MCF 10A (cell line): Measurements from ENCODE around the gene HRNR. TPM values are rescaled to one million over a fixed set of nuclear protein-coding genes. Genes with fewer than 3 reads are reported as not detected.

ENCODE experiments used
- BruUV-seq: library from RNA; stranded (reverse); fragments of 400-500 nt; replicated peaks from 2 replicates; lab custom pipeline; 2021; lab: Mats Ljungman, UMichigan
- CTCF ChIA-PET: fragments of 300-600 bp; sonication (Branson Sonifier 250); formaldehyde crosslinking; extraction: SDS; loops from one replicate; lab custom pipeline; 2021; ENCODE audit warnings: antibody characterized with exemption, inconsistent platforms; lab: Yijun Ruan, JAX
- POLR2A ChIA-PET: fragments of 300-600, 350-650 bp; sonication (Branson Sonifier 250); formaldehyde crosslinking; extraction: SDS; loops from one replicate; lab custom pipeline; 2020; ENCODE audit warnings: antibody characterized with exemption, inconsistent platforms; lab: Yijun Ruan, JAX
- DNase-seq: peaks from one replicate; pipeline ENCODE4 v3.0.0-alpha.2; 2018; ENCODE audit not compliant: unreplicated experiment
- H3K27ac Mint-ChIP-seq: one replicate; pipeline ENCODE4 v1.8.0; 2022; ENCODE audit warnings: mild to moderate bottlenecking, low read depth, mixed read lengths; ENCODE audit not compliant: unreplicated experiment
- H3K27me3 Mint-ChIP-seq: one replicate; pipeline ENCODE4 v1.8.0; 2022; ENCODE audit warnings: mixed read lengths; ENCODE audit not compliant: insufficient read depth, unreplicated experiment
- H3K36me3 Mint-ChIP-seq: one replicate; pipeline ENCODE4 v1.8.0; 2022; ENCODE audit warnings: mild to moderate bottlenecking, moderate library complexity, mixed read lengths; ENCODE audit not compliant: insufficient read depth, unreplicated experiment
- H3K4me1 Mint-ChIP-seq: one replicate; pipeline ENCODE4 v1.8.0; 2022; ENCODE audit warnings: mixed read lengths; ENCODE audit not compliant: insufficient read depth, unreplicated experiment
- H3K4me3 Mint-ChIP-seq: one replicate; pipeline ENCODE4 v1.8.0; 2022; ENCODE audit warnings: mild to moderate bottlenecking, moderate library complexity, mixed read lengths; ENCODE audit not compliant: unreplicated experiment
- H3K9me3 Mint-ChIP-seq: one replicate; pipeline ENCODE4 v1.8.0; 2022; ENCODE audit warnings: mixed read lengths; ENCODE audit not compliant: unreplicated experiment
- intact Hi-C: fragments of 100-400 bp; cut with micrococcal nuclease; formaldehyde crosslinking; loops from 2 replicates; pipeline ENCODE4 v1.14.1; 2022
- total RNA-seq: library from RNA; stranded (reverse); gene quantifications from 2 replicates; pipeline ENCODE4 v1.2.3, GENCODE V29; 2022
- TF ChIP-seq, protein P1 (sequence below): fragments of 200-600 bp; IDR thresholded peaks from one replicate; pipeline ENCODE4 v1.8.0; 2022; ENCODE audit warnings: antibody characterized with exemption, mild to moderate bottlenecking; ENCODE audit not compliant: unreplicated experiment

The HRNR gene
- total RNA-seq, 1 experiment from 2014 or later: not detected

DNA sequence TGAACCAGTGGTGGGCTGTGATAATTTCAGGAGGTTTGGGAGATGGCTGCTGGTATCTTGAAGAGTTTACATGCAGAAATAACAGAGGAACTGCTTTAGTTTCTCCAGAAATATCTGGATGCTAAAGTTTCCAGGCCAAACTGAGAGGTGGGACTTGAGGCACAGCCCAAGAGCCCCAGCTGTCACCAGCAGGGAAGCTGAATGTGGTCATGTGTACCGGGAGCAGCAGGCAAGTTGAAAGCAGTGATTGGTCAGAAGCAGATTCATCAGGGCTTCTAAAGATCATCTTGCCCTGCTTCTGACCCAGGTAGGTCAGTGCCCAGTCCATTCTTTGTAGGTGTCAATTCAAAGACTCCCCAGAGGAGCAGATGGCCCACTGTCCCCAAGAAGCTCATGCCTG lies 57.0 kb downstream of the HRNR start:
- BruUV-seq: no TSS peak
- intact Hi-C loops: no loop called here
- H3K27me3 Mint-ChIP-seq: no peaks in the 10 kb centered on the region
- H3K9me3 Mint-ChIP-seq: no peaks in the 10 kb centered on the region
- POLR2A ChIA-PET: interaction anchor here (0.7 to 16.3 kb wide), 16 partner anchors 13 to 291 kb away, joined by 3 to 503 read pairs (median 10); partner anchors contain the start of genes S100A10 and S100A11
- peaks cover 79% of the 10 kb centered on the region for H3K4me1 Mint-ChIP-seq
- TF ChIP-seq, protein P1, sequence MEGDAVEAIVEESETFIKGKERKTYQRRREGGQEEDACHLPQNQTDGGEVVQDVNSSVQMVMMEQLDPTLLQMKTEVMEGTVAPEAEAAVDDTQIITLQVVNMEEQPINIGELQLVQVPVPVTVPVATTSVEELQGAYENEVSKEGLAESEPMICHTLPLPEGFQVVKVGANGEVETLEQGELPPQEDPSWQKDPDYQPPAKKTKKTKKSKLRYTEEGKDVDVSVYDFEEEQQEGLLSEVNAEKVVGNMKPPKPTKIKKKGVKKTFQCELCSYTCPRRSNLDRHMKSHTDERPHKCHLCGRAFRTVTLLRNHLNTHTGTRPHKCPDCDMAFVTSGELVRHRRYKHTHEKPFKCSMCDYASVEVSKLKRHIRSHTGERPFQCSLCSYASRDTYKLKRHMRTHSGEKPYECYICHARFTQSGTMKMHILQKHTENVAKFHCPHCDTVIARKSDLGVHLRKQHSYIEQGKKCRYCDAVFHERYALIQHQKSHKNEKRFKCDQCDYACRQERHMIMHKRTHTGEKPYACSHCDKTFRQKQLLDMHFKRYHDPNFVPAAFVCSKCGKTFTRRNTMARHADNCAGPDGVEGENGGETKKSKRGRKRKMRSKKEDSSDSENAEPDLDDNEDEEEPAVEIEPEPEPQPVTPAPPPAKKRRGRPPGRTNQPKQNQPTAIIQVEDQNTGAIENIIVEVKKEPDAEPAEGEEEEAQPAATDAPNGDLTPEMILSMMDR: no peak
- H3K4me3 Mint-ChIP-seq: peak overlapping the region; percentile 49
- H3K36me3 Mint-ChIP-seq: peaks cover 13% of the 10 kb centered on the region
- H3K27ac Mint-ChIP-seq: peak overlapping the region; percentile 99
- no peak for DNase-seq
- CTCF ChIA-PET: interaction anchor here (0.6 to 17.5 kb wide), 6 partner anchors 10 to 349 kb away, joined by 3 to 351 read pairs (median 22); no protein-coding TSS in a partner anchor

DNA sequence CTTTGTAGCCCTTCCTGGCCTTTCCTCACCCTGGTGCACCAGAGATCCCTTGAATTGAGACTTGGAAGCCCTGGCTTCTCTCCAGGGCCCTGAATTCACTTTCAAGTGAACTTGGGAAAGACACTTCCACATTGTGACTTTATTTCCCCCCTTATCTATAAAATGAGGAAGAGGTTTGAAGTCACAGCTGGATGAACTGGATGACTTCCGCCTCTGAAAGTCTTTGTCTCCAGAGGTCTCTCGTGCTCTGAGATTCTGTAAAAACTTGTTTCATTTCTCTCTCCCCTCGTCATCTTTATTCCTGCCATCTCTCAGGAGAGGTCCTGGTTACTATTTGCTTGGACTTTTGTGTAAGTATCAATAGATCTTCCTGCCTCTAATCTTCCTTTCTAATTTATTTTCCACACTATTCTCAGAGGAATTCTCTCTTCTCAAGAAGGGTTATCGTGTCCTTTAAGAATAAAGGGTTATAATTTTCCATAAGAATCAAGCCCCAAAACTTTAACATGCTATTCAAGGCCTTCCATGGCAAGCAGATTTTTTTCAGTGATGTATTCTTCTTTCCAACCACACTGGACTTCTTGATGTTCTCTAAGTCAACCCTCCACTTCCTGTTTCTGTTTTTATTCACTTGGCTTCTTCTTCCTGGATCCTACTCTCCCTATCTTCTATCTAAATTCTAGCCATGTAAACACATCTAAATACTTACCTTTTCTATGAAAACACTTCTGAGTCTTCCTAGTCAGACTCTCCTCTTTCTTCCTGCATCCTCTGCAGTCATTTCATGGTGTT lies 58.5 kb downstream of the HRNR start:
- CTCF ChIA-PET: interaction anchor here (0.8 to 17.5 kb wide), 10 partner anchors 12 to 293 kb away, joined by 3 to 351 read pairs (median 4); no protein-coding TSS in a partner anchor
- DNase-seq: no peak
- POLR2A ChIA-PET: interaction anchor here (0.7 to 16.3 kb wide), 8 partner anchors 15 to 1385 kb away, joined by 3 to 503 read pairs (median 6); partner anchors contain the start of gene S100A11
- Mint-ChIP-seq H3K27ac (peak overlapping the region; percentile 99), H3K4me3 (no peak overlapping the region), H3K4me1 (peaks cover 79% of the 10 kb centered on the region), H3K27me3 (no peaks in the 10 kb centered on the region), H3K36me3 (peaks cover 13% of the 10 kb centered on the region), H3K9me3 (no peaks in the 10 kb centered on the region)
- TF ChIP-seq, protein P1: no peak
- no TSS peak for BruUV-seq
- intact Hi-C loops: no loop called here

DNA sequence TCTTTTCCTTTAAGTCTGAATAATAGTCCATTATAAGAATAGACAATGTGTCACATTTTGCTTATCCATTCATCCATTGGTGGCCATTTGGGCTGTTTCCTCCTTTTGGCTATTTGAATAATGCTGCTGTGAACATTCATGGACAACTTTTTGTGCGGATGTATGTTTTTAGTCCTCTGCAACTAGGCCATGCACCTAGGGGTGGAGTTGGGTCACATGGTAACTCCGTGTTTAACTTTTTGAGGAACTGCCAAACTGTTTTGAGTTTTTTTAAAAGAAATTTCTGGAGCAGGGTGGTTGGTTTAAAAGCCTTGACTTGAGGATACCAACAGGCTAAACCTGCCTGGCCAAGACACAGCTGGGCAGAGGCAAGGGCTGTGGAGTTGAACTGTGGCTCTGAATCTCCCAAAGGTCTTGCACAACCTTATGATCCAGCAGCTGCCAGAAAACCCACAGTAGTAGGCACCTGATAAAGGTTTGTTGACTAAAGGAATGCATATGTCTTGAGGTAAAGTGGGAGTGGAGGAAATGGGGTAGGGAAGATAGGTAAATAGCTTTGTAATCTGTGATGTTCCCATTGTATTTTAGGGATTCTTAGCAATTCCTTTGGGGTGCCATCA lies 59.4 kb downstream of the HRNR start:
- ChIA-PET POLR2A (interaction anchor here (0.7 to 16.3 kb wide), 8 partner anchors 16 to 129 kb away, joined by 3 to 503 read pairs (median 6); partner anchors contain the start of gene S100A11), CTCF (interaction anchor here (0.6 to 17.5 kb wide), 10 partner anchors 13 to 294 kb away, joined by 3 to 351 read pairs (median 4); no protein-coding TSS in a partner anchor)
- H3K36me3 Mint-ChIP-seq: peaks cover 13% of the 10 kb centered on the region
- peak overlapping the region; percentile 99 for H3K27ac Mint-ChIP-seq
- no peaks in the 10 kb centered on the region for H3K9me3 Mint-ChIP-seq
- intact Hi-C loops: no loop called here
- peak; percentile 72 for DNase-seq
- peaks cover 74% of the 10 kb centered on the region for H3K4me1 Mint-ChIP-seq
- TF ChIP-seq, protein P1: no peak
- H3K4me3 Mint-ChIP-seq: no peak overlapping the region
- H3K27me3 Mint-ChIP-seq: no peaks in the 10 kb centered on the region
- no TSS peak for BruUV-seq
